HCT116 (cell line): Measurements from ENCODE around the gene MAST4. TPM values are rescaled to one million over a fixed set of nuclear protein-coding genes. Genes with fewer than 3 reads are reported as not detected.

Experiments used
- ATAC-seq: fragments of 200-7000 bp; cut with Tn5 transposase; 2 replicates; pipeline ENCODE4 v1.9.1; 2020; ENCODE audit warnings: mild to moderate bottlenecking, moderate library complexity
- BruUV-seq: library from RNA; stranded (reverse); fragments of 400-500 nt; replicated peaks from 2 replicates; lab custom pipeline; 2021; lab: Mats Ljungman, UMichigan
- CTCF ChIA-PET: fragments of 300-600 bp; sonication (Branson Sonifier 250); formaldehyde crosslinking; loops from one replicate; lab custom pipeline; 2021; ENCODE audit warnings: antibody characterized with exemption; lab: Charles Lee
- POLR2A ChIA-PET: fragments of 300-600, 350-600 bp; sonication (Branson Sonifier 250); formaldehyde crosslinking; loops from one replicate; lab custom pipeline; 2021; ENCODE audit warnings: antibody characterized with exemption; lab: Charles Lee
- RAD21 ChIA-PET, 2 experiments: fragments of 300-600 bp; sonication (Branson Sonifier 250); formaldehyde crosslinking; loops; one replicate each; lab custom pipeline; 2023; ENCODE audit warnings: low total read pairs in 2 of 2; ENCODE audit not compliant: uncharacterized antibody in 2 of 2, unreplicated experiment in 2 of 2, low non-redundant PET in 1 of 2; lab: Charles Lee
- DNase-seq: peaks from one replicate; pipeline ENCODE4 v3.0.0-alpha.2; 2010; ENCODE audit warnings: low read depth, low spot score
- H2AFZ ChIP-seq: fragments of 200-600 bp; shearing (Covaris generic), sonication (generic); 2 replicates; pipeline ENCODE4 v1.6.1; 2017; ENCODE audit warnings: low read depth, mixed run types, mixed read lengths, antibody characterized with exemption, low read length; ENCODE audit not compliant: poor library complexity, severe bottlenecking
- H3K27ac ChIP-seq: 2 replicates; pipeline ENCODE4 v1.5.1; 2012; ENCODE audit warnings: low read depth, low read length
- H3K27me3 ChIP-seq: fragments of 200-600 bp; sonication (generic); 2 replicates; pipeline ENCODE4 v1.6.1; 2016; ENCODE audit warnings: mixed run types, low read length, mixed read lengths; ENCODE audit not compliant: insufficient read depth
- H3K36me3 ChIP-seq, 2 experiments: fragments of 200-500 bp in 1 of 2; fragments of 200-600 bp in 1 of 2; sonication (Bioruptor generic) in 1 of 2; sonication (generic) in 1 of 2; 2 replicates each; pipeline versions ENCODE4 v1.5.1 to v1.6.1; 2014 to 2016; ENCODE audit warnings: low read length in 2 of 2, inconsistent platforms in 1 of 2, mixed read lengths in 1 of 2, mixed run types in 1 of 2; ENCODE audit not compliant: insufficient read depth in 2 of 2, control insufficient read depth in 1 of 2
- H3K4me1 ChIP-seq, 2 experiments: fragments of 200-600 bp in 1 of 2; sonication (generic) in 1 of 2; 2 replicates each; pipeline versions ENCODE4 v1.5.1 to v1.6.1; 2012 to 2017; ENCODE audit warnings: low read length in 2 of 2, inconsistent platforms in 1 of 2, mild to moderate bottlenecking in 1 of 2, mixed read lengths in 1 of 2, mixed run types in 1 of 2, moderate library complexity in 1 of 2; ENCODE audit not compliant: insufficient read depth in 2 of 2, control insufficient read depth in 1 of 2
- H3K4me2 ChIP-seq: fragments of 200-600 bp; sonication (generic); 2 replicates; pipeline ENCODE4 v1.6.1; 2017; ENCODE audit warnings: mixed run types, low read length, mixed read lengths
- H3K4me3 ChIP-seq, 2 experiments: fragments of 200-600 bp in 1 of 2; sonication (generic) in 1 of 2; replicated peaks in 1 of 2; 2 replicates each; pipeline ENCODE4 v1.5.1; 2011 to 2016; ENCODE audit warnings: low read length in 2 of 2, control low read depth in 1 of 2, low read depth in 1 of 2, mild to moderate bottlenecking in 1 of 2, mixed read lengths in 1 of 2, mixed run types in 1 of 2
- H3K79me2 ChIP-seq: fragments of 200-600 bp; sonication (generic); 2 replicates; pipeline ENCODE4 v1.6.1; 2017; ENCODE audit warnings: mild to moderate bottlenecking, mixed run types, low read length, moderate library complexity, mixed read lengths; ENCODE audit not compliant: insufficient read depth
- H3K9ac ChIP-seq: fragments of 200-600 bp; sonication (generic); 2 replicates; pipeline ENCODE4 v1.6.1; 2016; ENCODE audit warnings: low read length, mixed read lengths
- H3K9me2 ChIP-seq: fragments of 200-600 bp; sonication (generic), shearing (Covaris generic); 2 replicates; pipeline ENCODE4 v1.6.1; 2017; ENCODE audit warnings: mixed run types, mild to moderate bottlenecking, moderate library complexity; ENCODE audit not compliant: insufficient read depth
- H3K9me3 ChIP-seq, 2 experiments: fragments of 200-500 bp in 1 of 2; fragments of 200-600 bp in 1 of 2; sonication (Bioruptor generic) in 1 of 2; sonication (generic) in 1 of 2; 2 replicates each; pipeline ENCODE4 v1.6.1; 2014 to 2017; ENCODE audit warnings: low read length in 2 of 2, mixed read lengths in 2 of 2, inconsistent platforms in 1 of 2, low read depth in 1 of 2, mild to moderate bottlenecking in 1 of 2, mixed run types in 1 of 2, moderate library complexity in 1 of 2; ENCODE audit not compliant: control insufficient read depth in 1 of 2, insufficient read depth in 1 of 2
- H4K20me1 ChIP-seq: fragments of 200-600 bp; sonication (generic), shearing (Covaris generic); 2 replicates; pipeline ENCODE4 v1.6.1; 2017; ENCODE audit warnings: mixed run types, mild to moderate bottlenecking, moderate library complexity; ENCODE audit not compliant: insufficient read depth
- CEBPB ChIP-seq: IDR thresholded peaks from 2 replicates; pipeline ENCODE4 v1.6.1; 2012; ENCODE audit warnings: low read depth
- ELF1 ChIP-seq: IDR thresholded peaks from 2 replicates; pipeline ENCODE4 v1.6.1; 2012; ENCODE audit warnings: low read depth, borderline replicate concordance
- EZH2 ChIP-seq: fragments of 200-600 bp; sonication (generic); IDR thresholded peaks from 2 replicates; pipeline ENCODE4 v1.6.1; 2017; ENCODE audit warnings: antibody characterized with exemption, mixed run types
- EZH2phosphoT487 ChIP-seq: fragments of 200-600 bp; IDR thresholded peaks from 2 replicates; pipeline ENCODE4 v1.6.1; 2018; ENCODE audit warnings: antibody characterized with exemption, borderline replicate concordance
- JUND ChIP-seq: IDR thresholded peaks from 2 replicates; pipeline ENCODE4 v1.6.1; 2012
- POLR2AphosphoS5 ChIP-seq: IDR thresholded peaks from 2 replicates; pipeline ENCODE4 v1.6.1; 2011; ENCODE audit warnings: mild to moderate bottlenecking, low read depth, low read length, moderate library complexity
- RAD21 ChIP-seq: IDR thresholded peaks from 2 replicates; pipeline ENCODE4 v1.6.1; 2012; ENCODE audit warnings: low read depth, mild to moderate bottlenecking
- SRF ChIP-seq: IDR thresholded peaks from 2 replicates; pipeline ENCODE4 v1.6.1; 2012; ENCODE audit warnings: low read depth
- TCF7L2 ChIP-seq: IDR thresholded peaks from 2 replicates; pipeline ENCODE4 v1.7.0; 2011; ENCODE audit warnings: borderline replicate concordance, inconsistent platforms; ENCODE audit not compliant: insufficient read depth, insufficient read length; ENCODE audit errors: extremely low read depth
- ZBTB33 ChIP-seq: IDR thresholded peaks from 2 replicates; pipeline ENCODE4 v1.6.1; 2011; ENCODE audit warnings: mild to moderate bottlenecking, low read length, moderate library complexity; ENCODE audit not compliant: insufficient replicate concordance; ENCODE audit errors: extremely low read depth
- intact Hi-C: fragments of 100-400 bp; cut with micrococcal nuclease; formaldehyde crosslinking; loops from 2 replicates; pipeline ENCODE4 v1.10.0; 2022
- total RNA-seq: library from RNA; stranded (reverse); gene quantifications from one replicate; pipeline ENCODE4 v1.2.1, GENCODE V29; 2021; ENCODE audit not compliant: unreplicated experiment
- TF ChIP-seq, protein P1 (sequence below): IDR thresholded peaks from 2 replicates; pipeline ENCODE4 v1.6.1; 2012; ENCODE audit warnings: low read depth

MAST4 gene
- total RNA-seq, 1 experiment from 2014 or later, result 1.1 TPM

- BruUV-seq, result no TSS peak
- ChIA-PET POLR2A (no interaction called here), RAD21 (no interaction called here), CTCF (no interaction called here)
- H3K36me3 ChIP-seq, result no peaks in the 10 kb centered on the region
- no peaks in the 10 kb centered on the region for H3K9me3 ChIP-seq
- no peaks in the 10 kb centered on the region for H3K9me2 ChIP-seq
- no peak overlapping the region for H3K4me3 ChIP-seq
- H3K79me2 ChIP-seq, result no peaks in the 10 kb centered on the region
- no peak overlapping the region for H3K9ac ChIP-seq
- no peaks in the 10 kb centered on the region for H4K20me1 ChIP-seq
- H3K27me3 ChIP-seq, result peaks cover 23% of the 10 kb centered on the region; the same call in 1 of the 2 replicates
- no peak for DNase-seq
- no peak overlapping the region for H3K27ac ChIP-seq
- intact Hi-C loops, result no loop called here
- ATAC-seq, result no peak
- H3K4me1 ChIP-seq, result no peaks in the 10 kb centered on the region
- no peak overlapping the region for H2AFZ ChIP-seq
- TF ChIP-seq, protein P1, sequence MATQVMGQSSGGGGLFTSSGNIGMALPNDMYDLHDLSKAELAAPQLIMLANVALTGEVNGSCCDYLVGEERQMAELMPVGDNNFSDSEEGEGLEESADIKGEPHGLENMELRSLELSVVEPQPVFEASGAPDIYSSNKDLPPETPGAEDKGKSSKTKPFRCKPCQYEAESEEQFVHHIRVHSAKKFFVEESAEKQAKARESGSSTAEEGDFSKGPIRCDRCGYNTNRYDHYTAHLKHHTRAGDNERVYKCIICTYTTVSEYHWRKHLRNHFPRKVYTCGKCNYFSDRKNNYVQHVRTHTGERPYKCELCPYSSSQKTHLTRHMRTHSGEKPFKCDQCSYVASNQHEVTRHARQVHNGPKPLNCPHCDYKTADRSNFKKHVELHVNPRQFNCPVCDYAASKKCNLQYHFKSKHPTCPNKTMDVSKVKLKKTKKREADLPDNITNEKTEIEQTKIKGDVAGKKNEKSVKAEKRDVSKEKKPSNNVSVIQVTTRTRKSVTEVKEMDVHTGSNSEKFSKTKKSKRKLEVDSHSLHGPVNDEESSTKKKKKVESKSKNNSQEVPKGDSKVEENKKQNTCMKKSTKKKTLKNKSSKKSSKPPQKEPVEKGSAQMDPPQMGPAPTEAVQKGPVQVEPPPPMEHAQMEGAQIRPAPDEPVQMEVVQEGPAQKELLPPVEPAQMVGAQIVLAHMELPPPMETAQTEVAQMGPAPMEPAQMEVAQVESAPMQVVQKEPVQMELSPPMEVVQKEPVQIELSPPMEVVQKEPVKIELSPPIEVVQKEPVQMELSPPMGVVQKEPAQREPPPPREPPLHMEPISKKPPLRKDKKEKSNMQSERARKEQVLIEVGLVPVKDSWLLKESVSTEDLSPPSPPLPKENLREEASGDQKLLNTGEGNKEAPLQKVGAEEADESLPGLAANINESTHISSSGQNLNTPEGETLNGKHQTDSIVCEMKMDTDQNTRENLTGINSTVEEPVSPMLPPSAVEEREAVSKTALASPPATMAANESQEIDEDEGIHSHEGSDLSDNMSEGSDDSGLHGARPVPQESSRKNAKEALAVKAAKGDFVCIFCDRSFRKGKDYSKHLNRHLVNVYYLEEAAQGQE, result no peak
- TF ChIP-seq JUND, result no peak
- TF ChIP-seq SRF, result no peak
- no peak for TF ChIP-seq POLR2AphosphoS5
- no peak for TF ChIP-seq EZH2
- TF ChIP-seq CEBPB, result no peak
- TF ChIP-seq RAD21, result no peak
- no peak overlapping the region for H3K4me2 ChIP-seq
Observed at GRCh38 chr5:66906021-66906420, 309.8 kb downstream of the MAST4 start.

DNA sequence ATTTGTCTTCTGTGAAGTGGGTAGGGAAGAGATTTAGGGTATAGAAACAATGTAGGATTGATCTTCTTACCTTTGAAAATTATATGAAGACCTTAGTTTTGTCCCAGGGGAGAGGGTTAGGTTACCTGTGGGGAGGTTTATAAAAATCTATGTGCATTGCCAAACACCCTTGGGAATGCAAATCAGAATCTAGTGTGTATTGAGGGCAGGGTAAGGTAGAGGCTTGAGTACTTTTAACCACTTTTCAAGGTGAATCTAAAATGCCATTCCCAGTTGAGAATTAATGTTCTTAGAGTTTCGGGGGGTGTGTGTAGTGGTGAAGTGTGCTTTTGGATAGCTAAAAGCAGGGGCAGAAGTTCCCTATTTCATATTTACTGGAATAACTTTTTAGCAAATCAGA is 312.0 kb downstream of the MAST4 start:
- H3K9me2 ChIP-seq, result no peaks in the 10 kb centered on the region
- no peaks in the 10 kb centered on the region for H3K36me3 ChIP-seq
- no peak overlapping the region for H2AFZ ChIP-seq
- no peak overlapping the region for H3K9ac ChIP-seq
- ChIA-PET RAD21 (no interaction called here), POLR2A (no interaction called here), CTCF (no interaction called here)
- no peak overlapping the region for H3K4me3 ChIP-seq
- no peak for DNase-seq
- H3K4me2 ChIP-seq, result no peak overlapping the region
- H3K27ac ChIP-seq, result no peak overlapping the region
- peaks cover 15% of the 10 kb centered on the region; the same call in 1 of the 2 replicates for H3K27me3 ChIP-seq
- H3K9me3 ChIP-seq, result no peaks in the 10 kb centered on the region
- intact Hi-C loops, result no loop called here
- H3K79me2 ChIP-seq, result no peaks in the 10 kb centered on the region
- ATAC-seq, result no peak
- no TSS peak for BruUV-seq
- no peaks in the 10 kb centered on the region for H3K4me1 ChIP-seq
- H4K20me1 ChIP-seq, result no peaks in the 10 kb centered on the region
- TF ChIP-seq SRF, result no peak
- TF ChIP-seq ZBTB33, result no peak
- TF ChIP-seq ELF1, result no peak
- TF ChIP-seq, protein P1, result no peak
- TF ChIP-seq EZH2phosphoT487, result no peak
- no peak for TF ChIP-seq TCF7L2
